ENCODE data around the gene FRMD4A.

GRCh38 chr10:14186245-14186644 lies 144.5 kb downstream of the FRMD4A start:
- TF ChIP-seq, protein P1, sequence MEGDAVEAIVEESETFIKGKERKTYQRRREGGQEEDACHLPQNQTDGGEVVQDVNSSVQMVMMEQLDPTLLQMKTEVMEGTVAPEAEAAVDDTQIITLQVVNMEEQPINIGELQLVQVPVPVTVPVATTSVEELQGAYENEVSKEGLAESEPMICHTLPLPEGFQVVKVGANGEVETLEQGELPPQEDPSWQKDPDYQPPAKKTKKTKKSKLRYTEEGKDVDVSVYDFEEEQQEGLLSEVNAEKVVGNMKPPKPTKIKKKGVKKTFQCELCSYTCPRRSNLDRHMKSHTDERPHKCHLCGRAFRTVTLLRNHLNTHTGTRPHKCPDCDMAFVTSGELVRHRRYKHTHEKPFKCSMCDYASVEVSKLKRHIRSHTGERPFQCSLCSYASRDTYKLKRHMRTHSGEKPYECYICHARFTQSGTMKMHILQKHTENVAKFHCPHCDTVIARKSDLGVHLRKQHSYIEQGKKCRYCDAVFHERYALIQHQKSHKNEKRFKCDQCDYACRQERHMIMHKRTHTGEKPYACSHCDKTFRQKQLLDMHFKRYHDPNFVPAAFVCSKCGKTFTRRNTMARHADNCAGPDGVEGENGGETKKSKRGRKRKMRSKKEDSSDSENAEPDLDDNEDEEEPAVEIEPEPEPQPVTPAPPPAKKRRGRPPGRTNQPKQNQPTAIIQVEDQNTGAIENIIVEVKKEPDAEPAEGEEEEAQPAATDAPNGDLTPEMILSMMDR (IDR thresholded peaks at IDR 0.05), result peak in 1 of 7 experiments; percentile 29
- no peak for TF ChIP-seq POLR2A (IDR thresholded peaks at IDR 0.05)
